Measurements from ENCODE around the gene DLG3. TPM values are rescaled to one million over a fixed set of nuclear protein-coding genes. Genes with fewer than 3 reads are reported as not detected.

DLG3 gene
- total RNA-seq, 1 experiment from 2014 or later = 71.2 TPM

- peaks cover 10% of the 10 kb centered on the region for H3K23me2 ChIP-seq (ENCODE audit: insufficient read length, low read depth, low read length, poor library complexity, severe bottlenecking)
- no peak overlapping the region for H2BK12ac ChIP-seq (ENCODE audit: insufficient read length, low read depth, low read length)
- H4K20me1 ChIP-seq (ENCODE audit: control insufficient read depth, insufficient read depth, insufficient read length) = no peaks in the 10 kb centered on the region
- no peak overlapping the region for H2BK20ac ChIP-seq (ENCODE audit: low read depth, low read length, poor library complexity, severe bottlenecking)
- H3K9me3 ChIP-seq (ENCODE audit: control insufficient read depth, low read depth, low read length) = peaks cover 38% of the 10 kb centered on the region
- H2BK5ac ChIP-seq (ENCODE audit: insufficient read length, low read length) = no peak overlapping the region
- no peak overlapping the region for H4K5ac ChIP-seq (ENCODE audit: insufficient read length, low read depth, low read length)
- no peak for DNase-seq
- Mint-ChIP-seq H3K4me1 (peaks cover 14 to 21% of the 10 kb centered on the region in 2 experiments), H3K9me3 (peaks cover 79 to 86% of the 10 kb centered on the region in 2 experiments), H3K27me3 (ENCODE audit: low read depth) (peaks cover 11% of the 10 kb centered on the region), H3K4me3 (no peak overlapping the region), H3K27ac (no peak overlapping the region), H3K36me3 (ENCODE audit: insufficient read depth in 1 of 3, low read depth in 3 of 3) (peaks cover 0 to 8% (median 2%) of the 10 kb centered on the region in 3 experiments; a peak in 4 of 7 replicates)
- H3K14ac ChIP-seq (ENCODE audit: insufficient read depth, low read length) = no peak overlapping the region
- no peak overlapping the region for H3K9ac ChIP-seq (ENCODE audit: extremely low read depth, insufficient read length, low read length)
- no peak overlapping the region for H3T11ph ChIP-seq (ENCODE audit: low read length)
- H3K27me3 ChIP-seq (ENCODE audit: insufficient read depth, low read length) = no peaks in the 10 kb centered on the region
- WGBS (ENCODE audit: extremely low coverage, insufficient read length, low lambda C conversion rate) = no CpG with 5 or more reads among the region's 8 CpGs
- no peak overlapping the region for H3K27ac ChIP-seq (ENCODE audit: insufficient read length, low read depth, low read length)
- no peak overlapping the region for H3K23ac ChIP-seq (ENCODE audit: insufficient read length, low read depth, low read length)
- H2AFZ ChIP-seq (ENCODE audit: low read length) = no peak overlapping the region
- H2AK5ac ChIP-seq (ENCODE audit: insufficient read length, low read length) = no peak overlapping the region
- no peak for TF ChIP-seq CTCF (conservative IDR thresholded peaks at IDR 0.05)
- H3K4me1 ChIP-seq (ENCODE audit: insufficient read depth, low read length) = no peaks in the 10 kb centered on the region
- H4K91ac ChIP-seq (ENCODE audit: insufficient read length, low read depth, low read length) = no peak overlapping the region
- no peaks in the 10 kb centered on the region for H3K79me1 ChIP-seq (ENCODE audit: insufficient read depth, low read depth, low read length, poor library complexity, severe bottlenecking)
- no peak overlapping the region for H3K56ac ChIP-seq (ENCODE audit: insufficient read length, low read depth, low read length)
- H4K8ac ChIP-seq (replicated peaks; ENCODE audit: insufficient read length, low read depth, low read length) = no peak overlapping the region
- H3K4ac ChIP-seq (ENCODE audit: low read depth, low read length) = no peak overlapping the region
- no peak overlapping the region for H2BK120ac ChIP-seq (ENCODE audit: low read depth, low read length, poor library complexity, severe bottlenecking)
- no peak overlapping the region for H3K18ac ChIP-seq (ENCODE audit: insufficient read length, low read depth, low read length)
- no peak overlapping the region for H3K4me2 ChIP-seq (ENCODE audit: insufficient read depth, insufficient read length, low read length)
- no peaks in the 10 kb centered on the region for H3K79me2 ChIP-seq (ENCODE audit: insufficient read depth, low read length)
- H2BK15ac ChIP-seq (ENCODE audit: low read depth, low read length) = no peak overlapping the region
These were observed 6.5 kb upstream of the DLG3 start for GRCh38 chrX:70437921-70438665.

Measured in H9 (cell line).